SK-N-SH (cell line): ENCODE results near the gene DIS3L2. TPM values are rescaled to one million over a fixed set of nuclear protein-coding genes. Genes with fewer than 3 reads are reported as not detected.

Experiments
- CTCF ChIA-PET: fragments of 300-600, 350-600 bp; formaldehyde crosslinking; extraction: SDS; loops from one replicate; lab custom pipeline; 2021; lab: Yijun Ruan, JAX
- POLR2A ChIA-PET: fragments of 350-600 bp; sonication (Branson Sonifier 250); formaldehyde crosslinking; extraction: SDS; loops from one replicate; lab custom pipeline; 2020; ENCODE audit warnings: antibody characterized with exemption, inconsistent platforms; lab: Yijun Ruan, JAX
- DNase-seq: peaks from one replicate; pipeline ENCODE4 v3.0.0; 2012
- H2AFZ ChIP-seq: fragments of 200-600 bp; sonication (generic); 2 replicates; pipeline ENCODE4 v1.8.1; 2016; ENCODE audit warnings: antibody characterized with exemption, mild to moderate bottlenecking, low read depth
- H3F3A ChIP-seq: fragments of 200-600 bp; sonication (generic); replicated peaks from 2 replicates; pipeline ENCODE3; 2016; ENCODE audit warnings: antibody characterized with exemption, mild to moderate bottlenecking; ENCODE audit not compliant: insufficient read depth
- H3K27ac ChIP-seq, 2 experiments: fragments of 200-500 bp in 1 of 2; fragments of 200-600 bp in 1 of 2; sonication (Bioruptor generic) in 1 of 2; sonication (generic), shearing (Covaris generic) in 1 of 2; 2 replicates each; pipeline versions ENCODE4 v1.5.1 to v1.6.1; 2014 to 2016; ENCODE audit warnings: low read depth in 2 of 2, inconsistent platforms in 1 of 2, low read length in 1 of 2, mild to moderate bottlenecking in 1 of 2, mixed read lengths in 1 of 2
- H3K27me3 ChIP-seq: fragments of 200-600 bp; sonication (generic), shearing (Covaris generic); 2 replicates; pipeline ENCODE4 v1.6.1; 2016; ENCODE audit warnings: mixed run types; ENCODE audit not compliant: insufficient read depth
- H3K36me3 ChIP-seq, 2 experiments: fragments of 200-500 bp in 1 of 2; fragments of 200-600 bp in 1 of 2; sonication (Bioruptor generic) in 1 of 2; sonication (generic) in 1 of 2; replicated peaks in 1 of 2; 2 replicates each; pipeline versions ENCODE3 to v1.5.1; 2014 to 2016; ENCODE audit warnings: low read length in 1 of 2, mild to moderate bottlenecking in 1 of 2; ENCODE audit not compliant: insufficient read depth in 2 of 2, control insufficient read depth in 1 of 2
- H3K4me1 ChIP-seq, 2 experiments: fragments of 200-500 bp in 1 of 2; fragments of 200-600 bp in 1 of 2; sonication (Bioruptor generic) in 1 of 2; sonication (generic), shearing (Covaris generic) in 1 of 2; 2 replicates each; pipeline versions ENCODE4 v1.5.1 to v1.6.1; 2014 to 2016; ENCODE audit warnings: low read depth in 1 of 2, low read length in 1 of 2, mixed run types in 1 of 2; ENCODE audit not compliant: insufficient read depth in 2 of 2, control insufficient read depth in 1 of 2
- H3K4me2 ChIP-seq: fragments of 200-600 bp; sonication (generic), shearing (Covaris generic); 2 replicates; pipeline ENCODE4 v1.6.1; 2017; ENCODE audit warnings: mixed run types
- H3K4me3 ChIP-seq, 2 experiments: fragments of 200-500 bp in 1 of 2; fragments of 200-600 bp in 1 of 2; sonication (Bioruptor generic) in 1 of 2; sonication (generic), shearing (Covaris generic) in 1 of 2; 2 replicates each; pipeline versions ENCODE4 v1.5.1 to v1.8.1; 2014 to 2016; ENCODE audit warnings: low read depth in 2 of 2, inconsistent platforms in 1 of 2, low read length in 1 of 2, mild to moderate bottlenecking in 1 of 2, mixed read lengths in 1 of 2, moderate library complexity in 1 of 2
- H3K79me2 ChIP-seq: fragments of 200-600 bp; sonication (generic); 2 replicates; pipeline ENCODE4 v1.8.1; 2017; ENCODE audit warnings: mild to moderate bottlenecking; ENCODE audit not compliant: insufficient read depth
- H3K9ac ChIP-seq: fragments of 200-600 bp; sonication (generic); 2 replicates; pipeline ENCODE4 v1.6.1; 2017; ENCODE audit warnings: mixed run types
- H3K9me2 ChIP-seq: fragments of 200-600 bp; sonication (generic); 2 replicates; pipeline ENCODE4 v1.6.1; 2017; ENCODE audit warnings: mixed run types
- H3K9me3 ChIP-seq: fragments of 200-600 bp; sonication (generic); 2 replicates; pipeline ENCODE4 v1.6.1; 2017; ENCODE audit warnings: mixed run types, mild to moderate bottlenecking, moderate library complexity
- H4K20me1 ChIP-seq: fragments of 200-600 bp; sonication (generic); 2 replicates; pipeline ENCODE4 v1.6.1; 2017; ENCODE audit warnings: mild to moderate bottlenecking, mixed run types; ENCODE audit not compliant: insufficient read depth
- ELF1 ChIP-seq: IDR thresholded peaks from 2 replicates; pipeline ENCODE4 v1.4.0; 2012
- FOSL2 ChIP-seq: IDR thresholded peaks from 2 replicates; pipeline ENCODE4 v1.4.0; 2012; ENCODE audit warnings: low read depth, mild to moderate bottlenecking, moderate library complexity, borderline replicate concordance
- IRF3 ChIP-seq: fragments of 150-350 bp; IDR thresholded peaks from 2 replicates; pipeline ENCODE4 v1.6.1; 2016; ENCODE audit warnings: mild to moderate bottlenecking, low read depth, low read length
- JUND ChIP-seq: IDR thresholded peaks from 2 replicates; pipeline ENCODE4 v1.4.0; 2012
- MAX ChIP-seq: IDR thresholded peaks from 2 replicates; pipeline ENCODE4 v1.4.0; 2012; ENCODE audit warnings: low read depth
- MXI1 ChIP-seq: IDR thresholded peaks from 2 replicates; pipeline ENCODE4 v1.6.1; 2012; ENCODE audit warnings: mild to moderate bottlenecking, low read depth, low read length, improper control_type of control experiment
- NFIC ChIP-seq: IDR thresholded peaks from 2 replicates; pipeline ENCODE4 v1.4.0; 2012; ENCODE audit warnings: borderline replicate concordance
- POLR2AphosphoS5 ChIP-seq: IDR thresholded peaks from 2 replicates; pipeline ENCODE4 v1.6.1; 2012; ENCODE audit warnings: low read depth, low read length
- RCOR1 ChIP-seq: fragments of 150-350 bp; IDR thresholded peaks from 2 replicates; pipeline ENCODE4 v1.6.1; 2017; ENCODE audit warnings: antibody characterized with exemption, low read length
- RFX5 ChIP-seq: IDR thresholded peaks from 2 replicates; pipeline ENCODE4 v1.6.1; 2012; ENCODE audit warnings: mild to moderate bottlenecking, improper control_type of control experiment, low read length
- RXRA ChIP-seq: IDR thresholded peaks from 2 replicates; pipeline ENCODE4 v1.4.0; 2012; ENCODE audit warnings: low read depth, mild to moderate bottlenecking, borderline replicate concordance
- SMC3 ChIP-seq: IDR thresholded peaks from 2 replicates; pipeline ENCODE4 v1.6.1; 2012; ENCODE audit warnings: low read depth, low read length, improper control_type of control experiment
- YY1 ChIP-seq: IDR thresholded peaks from 2 replicates; pipeline ENCODE4 v1.4.0; 2012; ENCODE audit warnings: low read depth, mild to moderate bottlenecking
- ZBTB33 ChIP-seq: IDR thresholded peaks from 2 replicates; pipeline ENCODE4 v1.4.0; 2012; ENCODE audit warnings: low read depth, borderline replicate concordance
- WGBS: methylation state at CpG from one replicate; pipeline ENCODE4 v1.1.6; 2017; ENCODE audit warnings: low lambda C conversion rate; 5-methylcytosine and 5-hydroxymethylcytosine counted together
- polyA plus RNA-seq, 3 experiments: library from polyadenylated mRNA; depleted of rRNA; stranded (reverse); fragments of >200 nt; gene quantifications; 2 replicates each; pipeline ENCODE4 v1.2.3, GENCODE V29; 2012
- TF ChIP-seq, protein P1 (sequence below): fragments of 150-350 bp; IDR thresholded peaks from 2 replicates; pipeline ENCODE4 v1.6.1; 2017; ENCODE audit warnings: antibody characterized with exemption, low read length, low read depth, borderline replicate concordance

The DIS3L2 gene
- polyA plus RNA-seq, 1 of the 3 experiments (the other 2 are of a cell fraction) = 17.9 TPM

- Histone ChIP-seq H3K79me2 (no peaks in the 10 kb centered on the region), H3K9me2 (no peaks in the 10 kb centered on the region), H3F3A (no peaks in the 10 kb centered on the region), H3K4me3 (no peak overlapping the region), H4K20me1 (no peaks in the 10 kb centered on the region), H3K9ac (no peak overlapping the region), H3K27me3 (no peaks in the 10 kb centered on the region), H3K4me1 (no peaks in the 10 kb centered on the region), H2AFZ (no peak overlapping the region), H3K9me3 (no peaks in the 10 kb centered on the region), H3K4me2 (no peak overlapping the region), H3K27ac (no peak overlapping the region)
- 71% methylated on average over 6 of the region's 6 CpGs for WGBS
- ChIA-PET POLR2A (no interaction called here), CTCF (no interaction called here)
- DNase-seq = no peak
- TF ChIP-seq MXI1 = no peak
- TF ChIP-seq IRF3 = no peak
- TF ChIP-seq, protein P1, sequence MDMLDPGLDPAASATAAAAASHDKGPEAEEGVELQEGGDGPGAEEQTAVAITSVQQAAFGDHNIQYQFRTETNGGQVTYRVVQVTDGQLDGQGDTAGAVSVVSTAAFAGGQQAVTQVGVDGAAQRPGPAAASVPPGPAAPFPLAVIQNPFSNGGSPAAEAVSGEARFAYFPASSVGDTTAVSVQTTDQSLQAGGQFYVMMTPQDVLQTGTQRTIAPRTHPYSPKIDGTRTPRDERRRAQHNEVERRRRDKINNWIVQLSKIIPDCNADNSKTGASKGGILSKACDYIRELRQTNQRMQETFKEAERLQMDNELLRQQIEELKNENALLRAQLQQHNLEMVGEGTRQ = no peak
- TF ChIP-seq YY1 = no peak
- no peak for TF ChIP-seq RCOR1
- no peak for TF ChIP-seq FOSL2
- no peak for TF ChIP-seq NFIC
- no peak for TF ChIP-seq POLR2AphosphoS5
- TF ChIP-seq, all 33 proteins: peak for 0
- H3K36me3 ChIP-seq = peaks cover 2 to 9% of the 10 kb centered on the region in 2 experiments
Measured at GRCh38 chr2:232300894-232301387, 339.4 kb downstream of the DIS3L2 start.

- TF ChIP-seq ELF1 = no peak
- TF ChIP-seq ZBTB33 = no peak
- no peak for TF ChIP-seq JUND
- TF ChIP-seq IRF3 = no peak
- no peak for TF ChIP-seq SMC3
- no peak for TF ChIP-seq RXRA
- no peak for TF ChIP-seq MAX
- no peak for TF ChIP-seq RFX5
- Histone ChIP-seq H3F3A (no peaks in the 10 kb centered on the region), H3K4me3 (no peak overlapping the region), H3K27ac (no peak overlapping the region), H2AFZ (no peak overlapping the region), H3K27me3 (no peaks in the 10 kb centered on the region), H3K4me1 (no peaks in the 10 kb centered on the region; a peak in 1 of 4 replicates), H3K9me3 (no peaks in the 10 kb centered on the region), H3K36me3 (peaks cover 2 to 9% of the 10 kb centered on the region in 2 experiments), H4K20me1 (no peaks in the 10 kb centered on the region), H3K79me2 (no peaks in the 10 kb centered on the region), H3K9ac (no peak overlapping the region), H3K9me2 (no peaks in the 10 kb centered on the region), H3K4me2 (no peak overlapping the region)
- no peak for DNase-seq
- POLR2A ChIA-PET = no interaction called here
- CTCF ChIA-PET = interaction anchor here (0.6 to 1.5 kb wide), 3 partner anchors 11 to 1949 kb away, joined by 3 to 4 read pairs (median 3); no protein-coding TSS in a partner anchor
- WGBS = 97% methylated on average over 6 of the region's 6 CpGs
Measured at GRCh38 chr2:232304236-232304635, 342.7 kb downstream of the DIS3L2 start.
